ENCODE measurements around the gene KCNMB2.

GRCh38 chr3:178645503-178645902 is 109.3 kb downstream of the KCNMB2 start:
- TF ChIP-seq, protein P1, sequence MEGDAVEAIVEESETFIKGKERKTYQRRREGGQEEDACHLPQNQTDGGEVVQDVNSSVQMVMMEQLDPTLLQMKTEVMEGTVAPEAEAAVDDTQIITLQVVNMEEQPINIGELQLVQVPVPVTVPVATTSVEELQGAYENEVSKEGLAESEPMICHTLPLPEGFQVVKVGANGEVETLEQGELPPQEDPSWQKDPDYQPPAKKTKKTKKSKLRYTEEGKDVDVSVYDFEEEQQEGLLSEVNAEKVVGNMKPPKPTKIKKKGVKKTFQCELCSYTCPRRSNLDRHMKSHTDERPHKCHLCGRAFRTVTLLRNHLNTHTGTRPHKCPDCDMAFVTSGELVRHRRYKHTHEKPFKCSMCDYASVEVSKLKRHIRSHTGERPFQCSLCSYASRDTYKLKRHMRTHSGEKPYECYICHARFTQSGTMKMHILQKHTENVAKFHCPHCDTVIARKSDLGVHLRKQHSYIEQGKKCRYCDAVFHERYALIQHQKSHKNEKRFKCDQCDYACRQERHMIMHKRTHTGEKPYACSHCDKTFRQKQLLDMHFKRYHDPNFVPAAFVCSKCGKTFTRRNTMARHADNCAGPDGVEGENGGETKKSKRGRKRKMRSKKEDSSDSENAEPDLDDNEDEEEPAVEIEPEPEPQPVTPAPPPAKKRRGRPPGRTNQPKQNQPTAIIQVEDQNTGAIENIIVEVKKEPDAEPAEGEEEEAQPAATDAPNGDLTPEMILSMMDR (IDR thresholded peaks at IDR 0.05) = no peak
- TF ChIP-seq POLR2AphosphoS5 (IDR thresholded peaks at IDR 0.05) = no peak
- no peak for TF ChIP-seq POLR2A (IDR thresholded peaks at IDR 0.05)
- TF ChIP-seq EP300 (IDR thresholded peaks at IDR 0.05; ENCODE audit: low read depth) = no peak

Measured in transverse colon (tissue), 4 donors.